Measurements from ENCODE around the gene DENND6A. TPM values are rescaled to one million over a fixed set of nuclear protein-coding genes. Genes with fewer than 3 reads are reported as not detected.

The DENND6A gene
- total RNA-seq, 4 donors from 2014 or later: 9.4 to 29.7 (median 18.9) TPM

DNA sequence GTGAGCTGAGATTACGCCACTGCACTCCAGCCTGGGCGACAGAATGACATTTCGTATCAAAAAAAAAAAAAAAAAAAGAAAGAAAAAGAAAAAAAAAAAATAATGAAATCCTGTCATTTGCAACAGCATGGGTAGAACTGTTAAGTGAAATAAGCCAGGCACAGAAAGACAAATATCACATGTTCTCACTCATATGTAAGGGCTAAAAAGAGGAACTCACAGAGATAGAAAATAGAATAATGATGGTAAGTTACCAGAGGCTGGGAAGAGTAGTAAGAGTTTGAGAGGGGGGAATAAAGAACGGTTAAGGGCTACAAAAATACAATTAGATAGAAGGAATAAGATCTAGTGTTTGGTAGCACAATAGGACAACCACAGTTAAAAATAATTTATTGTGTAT, 19.7 kb downstream of the DENND6A start:
- H3K36me3 ChIP-seq: peaks cover 0 to 5% (median 0%) of the 10 kb centered on the region in 4 donors
- peaks cover 0 to 20% (median 3%) of the 10 kb centered on the region in 4 donors for H3K4me1 ChIP-seq
- intact Hi-C loops (cut with DNase I; ENCODE audit: low total_unique reads) (no loop called here), in situ Hi-C loops (cut with MboI; ENCODE audit: low pct_ligation_motif_present in 1 of 4, low pct_unique_long_range_greater_than_20kb in 1 of 4, low sequenced_read_pairs in 3 of 4) (loop anchor here in 1 of 4 donors (25.0 kb wide), 1 partner anchor 164 kb away; no protein-coding TSS in a partner anchor)
- TF ChIP-seq, protein P1, sequence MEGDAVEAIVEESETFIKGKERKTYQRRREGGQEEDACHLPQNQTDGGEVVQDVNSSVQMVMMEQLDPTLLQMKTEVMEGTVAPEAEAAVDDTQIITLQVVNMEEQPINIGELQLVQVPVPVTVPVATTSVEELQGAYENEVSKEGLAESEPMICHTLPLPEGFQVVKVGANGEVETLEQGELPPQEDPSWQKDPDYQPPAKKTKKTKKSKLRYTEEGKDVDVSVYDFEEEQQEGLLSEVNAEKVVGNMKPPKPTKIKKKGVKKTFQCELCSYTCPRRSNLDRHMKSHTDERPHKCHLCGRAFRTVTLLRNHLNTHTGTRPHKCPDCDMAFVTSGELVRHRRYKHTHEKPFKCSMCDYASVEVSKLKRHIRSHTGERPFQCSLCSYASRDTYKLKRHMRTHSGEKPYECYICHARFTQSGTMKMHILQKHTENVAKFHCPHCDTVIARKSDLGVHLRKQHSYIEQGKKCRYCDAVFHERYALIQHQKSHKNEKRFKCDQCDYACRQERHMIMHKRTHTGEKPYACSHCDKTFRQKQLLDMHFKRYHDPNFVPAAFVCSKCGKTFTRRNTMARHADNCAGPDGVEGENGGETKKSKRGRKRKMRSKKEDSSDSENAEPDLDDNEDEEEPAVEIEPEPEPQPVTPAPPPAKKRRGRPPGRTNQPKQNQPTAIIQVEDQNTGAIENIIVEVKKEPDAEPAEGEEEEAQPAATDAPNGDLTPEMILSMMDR (IDR thresholded peaks at IDR 0.05): no peak
- TF ChIP-seq POLR2A (IDR thresholded peaks at IDR 0.05): no peak
- no peak for DNase-seq
- no peaks in the 10 kb centered on the region for H3K9me3 ChIP-seq
- H3K4me3 ChIP-seq: no peak overlapping the region
- H3K27ac ChIP-seq: no peak overlapping the region
- no peaks in the 10 kb centered on the region for H3K27me3 ChIP-seq
- 86 to 90% methylated on average over 4 of the region's 4 CpGs for WGBS, 2 donors (ENCODE audit: low coverage in 1 of 2)

DNA sequence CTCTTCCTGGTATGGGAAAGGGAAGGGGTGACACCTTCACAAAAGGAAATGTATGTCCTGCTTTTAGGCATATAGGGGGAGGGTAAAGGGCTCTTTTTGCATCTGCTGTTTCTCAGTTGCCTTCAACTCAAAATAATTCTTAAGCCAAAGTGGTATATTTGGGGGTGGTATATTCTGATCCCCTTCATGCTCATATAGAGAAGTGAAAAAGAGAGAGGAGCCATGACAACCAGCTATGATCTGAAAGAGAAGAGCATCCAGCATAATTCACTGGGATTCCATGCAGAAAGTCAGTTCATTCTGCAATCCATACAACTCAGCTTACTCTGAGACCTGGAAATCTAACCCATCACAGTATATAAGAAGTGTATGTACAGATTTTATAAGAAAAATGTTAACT, 22.3 kb downstream of the DENND6A start:
- in situ Hi-C loops (cut with MboI; ENCODE audit: low pct_ligation_motif_present in 1 of 4, low pct_unique_long_range_greater_than_20kb in 1 of 4, low sequenced_read_pairs in 3 of 4) (loop anchor here in 1 of 4 donors (25.0 kb wide), 1 partner anchor 167 kb away; no protein-coding TSS in a partner anchor), intact Hi-C loops (cut with DNase I; ENCODE audit: low total_unique reads) (no loop called here)
- no peak for DNase-seq
- Histone ChIP-seq H3K27ac (no peak overlapping the region), H3K9me3 (no peaks in the 10 kb centered on the region), H3K27me3 (no peaks in the 10 kb centered on the region), H3K4me3 (no peak overlapping the region), H3K4me1 (peaks cover 0 to 20% (median 3%) of the 10 kb centered on the region in 4 donors), H3K36me3 (peaks cover 0 to 6% (median 0%) of the 10 kb centered on the region in 4 donors)
- TF ChIP-seq POLR2AphosphoS5 (IDR thresholded peaks at IDR 0.05): no peak
- TF ChIP-seq, protein P1 (IDR thresholded peaks at IDR 0.05): no peak
- no peak for TF ChIP-seq EP300 (IDR thresholded peaks at IDR 0.05; ENCODE audit: low read depth)
- TF ChIP-seq POLR2A (IDR thresholded peaks at IDR 0.05): no peak

DNA sequence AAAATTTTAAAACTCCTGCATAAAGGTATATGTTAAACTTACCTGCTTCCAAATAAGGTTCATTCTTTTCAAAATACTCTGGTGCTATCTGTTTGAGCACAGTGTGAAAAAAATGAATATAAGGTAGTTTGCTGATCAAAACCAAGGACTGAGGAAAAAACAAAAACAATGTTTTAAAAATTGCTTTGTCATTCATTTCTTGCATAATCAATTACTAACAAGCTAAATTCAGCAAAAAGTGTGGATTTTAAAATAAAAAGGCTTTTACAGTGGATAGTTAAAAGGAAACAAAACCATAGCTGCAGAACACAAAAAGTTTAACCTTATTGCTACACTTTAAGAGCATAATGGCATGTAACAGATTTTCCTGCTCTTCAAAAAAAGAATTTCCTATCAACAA, 31.5 kb downstream of the DENND6A start:
- in situ Hi-C loops (cut with MboI; ENCODE audit: low pct_ligation_motif_present in 1 of 4, low pct_unique_long_range_greater_than_20kb in 1 of 4, low sequenced_read_pairs in 3 of 4): loop anchor here in 1 of 4 donors (25.0 kb wide), 1 partner anchor 176 kb away; no protein-coding TSS in a partner anchor
- peaks cover 0 to 46% (median 14%) of the 10 kb centered on the region in 4 donors for H3K36me3 ChIP-seq
- H3K27ac ChIP-seq: no peak overlapping the region

DNA sequence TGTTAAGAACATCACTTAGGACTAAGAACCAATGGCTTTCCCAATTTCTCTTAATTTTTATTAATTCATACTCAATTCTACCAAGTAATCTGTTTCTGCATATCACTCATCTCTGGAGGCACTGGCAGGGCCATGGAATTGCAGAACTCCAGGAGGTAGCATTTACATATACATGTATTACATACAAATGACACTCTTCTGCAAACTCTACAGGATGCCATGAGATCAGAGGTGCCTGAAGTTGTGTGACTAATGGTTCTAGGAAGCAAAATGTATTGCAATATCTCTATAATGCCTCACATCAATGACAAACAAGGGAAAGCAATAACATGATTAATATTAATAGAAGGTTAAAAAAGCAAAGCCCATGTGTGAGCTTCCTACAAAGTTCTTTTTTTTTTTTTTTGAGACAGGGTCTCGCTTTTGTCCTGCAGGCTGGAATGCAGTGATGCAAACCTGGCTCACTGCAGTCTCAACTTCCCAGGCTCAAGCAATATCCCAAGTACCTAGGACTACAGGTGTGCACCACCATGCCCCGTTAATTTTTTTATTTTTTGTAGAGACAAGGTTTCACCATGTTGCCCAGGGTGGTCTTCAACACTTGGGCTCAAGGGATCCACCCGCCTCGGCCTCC, 33.0 kb downstream of the DENND6A start:
- 92 to 96% methylated on average over 4 of the region's 4 CpGs for WGBS, 2 donors (ENCODE audit: low coverage in 1 of 2)
- intact Hi-C loops (cut with DNase I; ENCODE audit: low total_unique reads): loop anchor here (10.0 kb wide), 1 partner anchor 95 kb away; the partner anchor contains the start of gene SLMAP
- in situ Hi-C loops (cut with MboI; ENCODE audit: low pct_ligation_motif_present in 1 of 4, low pct_unique_long_range_greater_than_20kb in 1 of 4, low sequenced_read_pairs in 3 of 4): loop anchor here in 1 of 4 donors (25.0 kb wide), 1 partner anchor 177 kb away; no protein-coding TSS in a partner anchor
- no peak for DNase-seq
- peaks cover 0 to 39% (median 16%) of the 10 kb centered on the region in 4 donors for H3K36me3 ChIP-seq
- H3K27me3 ChIP-seq: no peaks in the 10 kb centered on the region
- no peaks in the 10 kb centered on the region for H3K9me3 ChIP-seq
- H3K4me1 ChIP-seq: peaks cover 0 to 6% (median 0%) of the 10 kb centered on the region in 4 donors
- no peak overlapping the region for H3K4me3 ChIP-seq
- no peak overlapping the region for H3K27ac ChIP-seq
- TF ChIP-seq POLR2AphosphoS5 (IDR thresholded peaks at IDR 0.05): no peak
- TF ChIP-seq, protein P1 (IDR thresholded peaks at IDR 0.05): no peak
- TF ChIP-seq EP300 (IDR thresholded peaks at IDR 0.05; ENCODE audit: low read depth): no peak
- no peak for TF ChIP-seq POLR2A (IDR thresholded peaks at IDR 0.05)

More for the DNA sequence above, 31.5 kb downstream of the DENND6A start:
- intact Hi-C loops (cut with DNase I; ENCODE audit: low total_unique reads): loop anchor here (10.0 kb wide), 1 partner anchor 93 kb away; the partner anchor contains the start of gene SLMAP
- H3K27me3 ChIP-seq: no peaks in the 10 kb centered on the region
- peaks cover 0 to 6% (median 0%) of the 10 kb centered on the region in 4 donors for H3K4me1 ChIP-seq
- TF ChIP-seq, protein P1 (IDR thresholded peaks at IDR 0.05): no peak
- no peak for TF ChIP-seq POLR2AphosphoS5 (IDR thresholded peaks at IDR 0.05)
- TF ChIP-seq POLR2A (IDR thresholded peaks at IDR 0.05): no peak
- no peak for TF ChIP-seq EP300 (IDR thresholded peaks at IDR 0.05; ENCODE audit: low read depth)
- no peaks in the 10 kb centered on the region for H3K9me3 ChIP-seq
- DNase-seq: no peak
- H3K4me3 ChIP-seq: no peak overlapping the region
